Activated CD4-positive, CD25-positive, alpha-beta regulatory T cell treated with anti-CD3 and anti-CD28 coated beads, Interleukin-2, amount 50 U/mL, for 24 hours (primary cell): Measurements from ENCODE around the gene ATPAF1.

Experiments
- ATAC-seq, 2 donors: fragments of 150-1000 bp; cut with Tn5 transposase; one replicate each; pipeline ENCODE4 v1.10.0; 2021; ENCODE audit warnings: mild to moderate bottlenecking in 1 of 2, moderate library complexity in 1 of 2

The ATPAF1 gene

GRCh38 chr1:46647611-46648010 is 20.6 kb downstream of the ATPAF1 start:
- peak in 1 of 2 donors; percentile 64 for ATAC-seq

- ATAC-seq, result no peak
Measured at GRCh38 chr1:46646844-46647243, 21.3 kb downstream of the ATPAF1 start.

GRCh38 chr1:46646331-46646730 is 21.8 kb downstream of the ATPAF1 start:
- no peak for ATAC-seq

GRCh38 chr1:46645815-46646214 is 22.3 kb downstream of the ATPAF1 start:
- no peak for ATAC-seq

- ATAC-seq, result no peak
Measured at GRCh38 chr1:46643368-46643775, 24.8 kb downstream of the ATPAF1 start.

- no peak for ATAC-seq
Measured at GRCh38 chr1:46642115-46642680, 26.0 kb downstream of the ATPAF1 start.

GRCh38 chr1:46639547-46639946 is 28.6 kb downstream of the ATPAF1 start:
- no peak for ATAC-seq

- no peak for ATAC-seq
Measured at GRCh38 chr1:46638921-46639320, 29.2 kb downstream of the ATPAF1 start.

GRCh38 chr1:46637444-46638083 is 30.6 kb downstream of the ATPAF1 start:
- ATAC-seq, result no peak

GRCh38 chr1:46635205-46635604 is 33.0 kb downstream of the ATPAF1 start:
- no peak for ATAC-seq

GRCh38 chr1:46630719-46631118 is 37.4 kb downstream of the ATPAF1 start:
- no peak for ATAC-seq

- no peak for ATAC-seq
Measured at GRCh38 chr1:46623743-46624644, 44.2 kb downstream of the ATPAF1 start.

- ATAC-seq, result no peak
Measured at GRCh38 chr1:46622344-46622743, 45.8 kb downstream of the ATPAF1 start.

GRCh38 chr1:46621930-46622329 is 46.2 kb downstream of the ATPAF1 start:
- ATAC-seq, result no peak

- ATAC-seq, result no peak
Measured at GRCh38 chr1:46619656-46620258, 48.4 kb downstream of the ATPAF1 start.

- ATAC-seq, result no peak
Measured at GRCh38 chr1:46618754-46619415, 49.3 kb downstream of the ATPAF1 start.

GRCh38 chr1:46617833-46618232 is 50.3 kb downstream of the ATPAF1 start:
- no peak for ATAC-seq

GRCh38 chr1:46617108-46617800 is 50.9 kb downstream of the ATPAF1 start:
- ATAC-seq, result no peak

GRCh38 chr1:46616277-46617107 is 51.7 kb downstream of the ATPAF1 start, which contains the start of gene MOB3C:
MOB3C (minus strand) TSS chr1:46616811; CDS start chr1:46613321, 3,490 bp downstream.
- peak; percentile 69 to 77 for ATAC-seq

- peak in 1 of 2 donors; percentile 18 for ATAC-seq
Measured at GRCh38 chr1:46615735-46616134, 52.4 kb downstream of the ATPAF1 start.

- no peak for ATAC-seq
Measured at GRCh38 chr1:46615088-46615487, 53.1 kb downstream of the ATPAF1 start.
